H1 (cell line): Measurements from ENCODE around the gene ZAR1L. TPM values are rescaled to one million over a fixed set of nuclear protein-coding genes. Genes with fewer than 3 reads are reported as not detected.

Experiments
- BRCA1 ChIP-seq: IDR thresholded peaks from 2 replicates; pipeline ENCODE4 v1.6.1; 2012; ENCODE audit warnings: low read depth, low read length, improper control_type of control experiment
- EGR1 ChIP-seq: IDR thresholded peaks from 2 replicates; pipeline ENCODE4 v1.6.1; 2011; ENCODE audit warnings: low read depth, low read length, borderline replicate concordance
- HDAC2 ChIP-seq, 2 experiments: fragments of 300-600 bp in 1 of 2; sonication (generic) in 1 of 2; IDR thresholded peaks; 2 replicates each; pipeline ENCODE4 v1.6.1; 2011 to 2012; ENCODE audit warnings: low read depth in 2 of 2, low read length in 2 of 2, mild to moderate bottlenecking in 2 of 2, moderate library complexity in 2 of 2, borderline replicate concordance in 1 of 2, inconsistent platforms in 1 of 2
- KDM4A ChIP-seq: IDR thresholded peaks from one replicate; pipeline ENCODE4 v1.7.1; 2012; ENCODE audit warnings: low read depth, mild to moderate bottlenecking, moderate library complexity, low read length, inconsistent platforms; ENCODE audit not compliant: severe bottlenecking
- KDM5A ChIP-seq: fragments of 200-600 bp; IDR thresholded peaks from 2 replicates; pipeline ENCODE4 v1.7.1; 2012; ENCODE audit warnings: mild to moderate bottlenecking, low read length, inconsistent platforms, mixed read lengths
- POU5F1 ChIP-seq: IDR thresholded peaks from 2 replicates; pipeline ENCODE4 v1.6.1; 2011; ENCODE audit warnings: low read depth, mild to moderate bottlenecking, low read length, moderate library complexity
- RNF2 ChIP-seq: fragments of 200-900, 300-1000 bp; sonication (generic); IDR thresholded peaks from 2 replicates; pipeline ENCODE4 v1.7.1; 2016; ENCODE audit warnings: borderline replicate concordance, low read depth, mild to moderate bottlenecking, antibody characterized with exemption, low read length; ENCODE audit not compliant: poor library complexity, severe bottlenecking; ENCODE audit errors: missing control alignments
- SIN3A ChIP-seq, 2 experiments: IDR thresholded peaks in 1 of 2; conservative IDR thresholded peaks in 1 of 2; 2 replicates each; pipeline ENCODE4 v1.6.1; 2011 to 2012; ENCODE audit warnings: low read length in 2 of 2, improper control_type of control experiment in 1 of 2, low read depth in 1 of 2, mild to moderate bottlenecking in 1 of 2
- TCF12 ChIP-seq: IDR thresholded peaks from 2 replicates; pipeline ENCODE4 v1.6.1; 2011; ENCODE audit warnings: low read depth, mild to moderate bottlenecking, low read length
- polyA plus RNA-seq, 7 experiments: library from polyadenylated mRNA; depleted of rRNA in 3 of 7; stranded (reverse) in 5 of 7; unstranded in 2 of 7; fragments of >200 nt in 5 of 7; fragments of 200-250 nt in 2 of 7; gene quantifications; 1 replicate in 5 of 7; 2 replicates in 1 of 7; 4 replicates in 1 of 7; pipeline versions ENCODE4 v1.2.1 to v1.2.3, GENCODE V29; 2011 to 2013; ENCODE audit warnings: missing spikeins in 2 of 7, mixed read lengths in 2 of 7
- total RNA-seq: library from RNA; stranded (reverse); fragmentation: NEBNext Ultra II Directional; extraction: Animal tissue kit (Norgen Biotek cat#: 25700); gene quantifications from 2 replicates; pipeline ENCODE4 v1.2.1, GENCODE V29; 2021
- TF ChIP-seq, protein P1 (sequence below): fragments of 300-600 bp; sonication (generic); IDR thresholded peaks from 2 replicates; pipeline ENCODE4 v1.7.1; 2012; ENCODE audit warnings: low read length, moderate library complexity, mild to moderate bottlenecking, inconsistent platforms; ENCODE audit not compliant: insufficient replicate concordance

ZAR1L gene
- total and polyA plus RNA-seq, 2 of the 8 experiments (the other 6 are each of a cell fraction or from before 2014, with no cell fraction given), result 0.19 to 0.30 TPM

- TF ChIP-seq, protein P1, sequence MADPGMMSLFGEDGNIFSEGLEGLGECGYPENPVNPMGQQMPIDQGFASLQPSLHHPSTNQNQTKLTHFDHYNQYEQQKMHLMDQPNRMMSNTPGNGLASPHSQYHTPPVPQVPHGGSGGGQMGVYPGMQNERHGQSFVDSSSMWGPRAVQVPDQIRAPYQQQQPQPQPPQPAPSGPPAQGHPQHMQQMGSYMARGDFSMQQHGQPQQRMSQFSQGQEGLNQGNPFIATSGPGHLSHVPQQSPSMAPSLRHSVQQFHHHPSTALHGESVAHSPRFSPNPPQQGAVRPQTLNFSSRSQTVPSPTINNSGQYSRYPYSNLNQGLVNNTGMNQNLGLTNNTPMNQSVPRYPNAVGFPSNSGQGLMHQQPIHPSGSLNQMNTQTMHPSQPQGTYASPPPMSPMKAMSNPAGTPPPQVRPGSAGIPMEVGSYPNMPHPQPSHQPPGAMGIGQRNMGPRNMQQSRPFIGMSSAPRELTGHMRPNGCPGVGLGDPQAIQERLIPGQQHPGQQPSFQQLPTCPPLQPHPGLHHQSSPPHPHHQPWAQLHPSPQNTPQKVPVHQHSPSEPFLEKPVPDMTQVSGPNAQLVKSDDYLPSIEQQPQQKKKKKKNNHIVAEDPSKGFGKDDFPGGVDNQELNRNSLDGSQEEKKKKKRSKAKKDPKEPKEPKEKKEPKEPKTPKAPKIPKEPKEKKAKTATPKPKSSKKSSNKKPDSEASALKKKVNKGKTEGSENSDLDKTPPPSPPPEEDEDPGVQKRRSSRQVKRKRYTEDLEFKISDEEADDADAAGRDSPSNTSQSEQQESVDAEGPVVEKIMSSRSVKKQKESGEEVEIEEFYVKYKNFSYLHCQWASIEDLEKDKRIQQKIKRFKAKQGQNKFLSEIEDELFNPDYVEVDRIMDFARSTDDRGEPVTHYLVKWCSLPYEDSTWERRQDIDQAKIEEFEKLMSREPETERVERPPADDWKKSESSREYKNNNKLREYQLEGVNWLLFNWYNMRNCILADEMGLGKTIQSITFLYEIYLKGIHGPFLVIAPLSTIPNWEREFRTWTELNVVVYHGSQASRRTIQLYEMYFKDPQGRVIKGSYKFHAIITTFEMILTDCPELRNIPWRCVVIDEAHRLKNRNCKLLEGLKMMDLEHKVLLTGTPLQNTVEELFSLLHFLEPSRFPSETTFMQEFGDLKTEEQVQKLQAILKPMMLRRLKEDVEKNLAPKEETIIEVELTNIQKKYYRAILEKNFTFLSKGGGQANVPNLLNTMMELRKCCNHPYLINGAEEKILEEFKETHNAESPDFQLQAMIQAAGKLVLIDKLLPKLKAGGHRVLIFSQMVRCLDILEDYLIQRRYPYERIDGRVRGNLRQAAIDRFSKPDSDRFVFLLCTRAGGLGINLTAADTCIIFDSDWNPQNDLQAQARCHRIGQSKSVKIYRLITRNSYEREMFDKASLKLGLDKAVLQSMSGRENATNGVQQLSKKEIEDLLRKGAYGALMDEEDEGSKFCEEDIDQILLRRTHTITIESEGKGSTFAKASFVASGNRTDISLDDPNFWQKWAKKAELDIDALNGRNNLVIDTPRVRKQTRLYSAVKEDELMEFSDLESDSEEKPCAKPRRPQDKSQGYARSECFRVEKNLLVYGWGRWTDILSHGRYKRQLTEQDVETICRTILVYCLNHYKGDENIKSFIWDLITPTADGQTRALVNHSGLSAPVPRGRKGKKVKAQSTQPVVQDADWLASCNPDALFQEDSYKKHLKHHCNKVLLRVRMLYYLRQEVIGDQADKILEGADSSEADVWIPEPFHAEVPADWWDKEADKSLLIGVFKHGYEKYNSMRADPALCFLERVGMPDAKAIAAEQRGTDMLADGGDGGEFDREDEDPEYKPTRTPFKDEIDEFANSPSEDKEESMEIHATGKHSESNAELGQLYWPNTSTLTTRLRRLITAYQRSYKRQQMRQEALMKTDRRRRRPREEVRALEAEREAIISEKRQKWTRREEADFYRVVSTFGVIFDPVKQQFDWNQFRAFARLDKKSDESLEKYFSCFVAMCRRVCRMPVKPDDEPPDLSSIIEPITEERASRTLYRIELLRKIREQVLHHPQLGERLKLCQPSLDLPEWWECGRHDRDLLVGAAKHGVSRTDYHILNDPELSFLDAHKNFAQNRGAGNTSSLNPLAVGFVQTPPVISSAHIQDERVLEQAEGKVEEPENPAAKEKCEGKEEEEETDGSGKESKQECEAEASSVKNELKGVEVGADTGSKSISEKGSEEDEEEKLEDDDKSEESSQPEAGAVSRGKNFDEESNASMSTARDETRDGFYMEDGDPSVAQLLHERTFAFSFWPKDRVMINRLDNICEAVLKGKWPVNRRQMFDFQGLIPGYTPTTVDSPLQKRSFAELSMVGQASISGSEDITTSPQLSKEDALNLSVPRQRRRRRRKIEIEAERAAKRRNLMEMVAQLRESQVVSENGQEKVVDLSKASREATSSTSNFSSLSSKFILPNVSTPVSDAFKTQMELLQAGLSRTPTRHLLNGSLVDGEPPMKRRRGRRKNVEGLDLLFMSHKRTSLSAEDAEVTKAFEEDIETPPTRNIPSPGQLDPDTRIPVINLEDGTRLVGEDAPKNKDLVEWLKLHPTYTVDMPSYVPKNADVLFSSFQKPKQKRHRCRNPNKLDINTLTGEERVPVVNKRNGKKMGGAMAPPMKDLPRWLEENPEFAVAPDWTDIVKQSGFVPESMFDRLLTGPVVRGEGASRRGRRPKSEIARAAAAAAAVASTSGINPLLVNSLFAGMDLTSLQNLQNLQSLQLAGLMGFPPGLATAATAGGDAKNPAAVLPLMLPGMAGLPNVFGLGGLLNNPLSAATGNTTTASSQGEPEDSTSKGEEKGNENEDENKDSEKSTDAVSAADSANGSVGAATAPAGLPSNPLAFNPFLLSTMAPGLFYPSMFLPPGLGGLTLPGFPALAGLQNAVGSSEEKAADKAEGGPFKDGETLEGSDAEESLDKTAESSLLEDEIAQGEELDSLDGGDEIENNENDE, result no peak
- TF ChIP-seq KDM4A, result no peak
- TF ChIP-seq EGR1, result no peak
- TF ChIP-seq TCF12, result no peak
- TF ChIP-seq SIN3A (conservative IDR thresholded peaks at IDR 0.05 in 1 of 2, IDR thresholded peaks at IDR 0.05 in 1 of 2; ENCODE audit: low read depth in 1 of 2, low read length in 2 of 2), result no peak
- TF ChIP-seq POU5F1, result no peak
- no peak for TF ChIP-seq BRCA1
- no peak for TF ChIP-seq HDAC2 (IDR thresholded peaks at IDR 0.05; ENCODE audit: borderline replicate concordance in 1 of 2, low read depth in 2 of 2, low read length in 2 of 2)
- TF ChIP-seq RNF2, result no peak
- TF ChIP-seq KDM5A, result no peak
Observed at GRCh38 chr13:32265726-32266125, 49.4 kb downstream of the ZAR1L start (continued).
